DMS79 (cell line): ENCODE data around the gene FGGY.
"Not testable (repeated sequence)": the region's sequence is repeated elsewhere in the genome, so short reads cannot be mapped to it uniquely, and the experiment has no call there.

Experiments
- DNase-seq: peaks from one replicate; lab custom pipeline; 2025; lab: John Stamatoyannopoulos, UW

Gene FGGY

DNA sequence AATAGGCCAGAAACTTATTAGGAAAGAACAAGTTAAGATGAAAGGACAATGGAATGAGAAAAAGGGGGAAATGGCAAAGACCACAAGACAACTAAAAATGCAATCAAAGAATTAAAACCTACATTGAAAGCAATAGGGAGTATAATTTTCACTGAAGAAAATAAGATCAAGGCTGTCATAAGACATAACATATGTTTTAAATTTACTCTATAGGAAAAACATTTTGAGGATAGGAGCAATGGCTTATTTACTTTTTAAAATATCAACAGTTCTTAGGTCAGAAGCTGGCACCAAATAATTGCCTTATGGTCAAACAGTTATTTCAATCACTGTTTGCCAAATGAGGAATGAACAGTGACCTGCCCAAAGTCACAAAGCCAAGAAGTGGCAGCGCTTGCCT is 346.6 kb downstream of the FGGY start:
- no peak for DNase-seq

- DNase-seq = no peak
Observed at GRCh38 chr1:59645893-59646292, 349.0 kb downstream of the FGGY start.

DNA sequence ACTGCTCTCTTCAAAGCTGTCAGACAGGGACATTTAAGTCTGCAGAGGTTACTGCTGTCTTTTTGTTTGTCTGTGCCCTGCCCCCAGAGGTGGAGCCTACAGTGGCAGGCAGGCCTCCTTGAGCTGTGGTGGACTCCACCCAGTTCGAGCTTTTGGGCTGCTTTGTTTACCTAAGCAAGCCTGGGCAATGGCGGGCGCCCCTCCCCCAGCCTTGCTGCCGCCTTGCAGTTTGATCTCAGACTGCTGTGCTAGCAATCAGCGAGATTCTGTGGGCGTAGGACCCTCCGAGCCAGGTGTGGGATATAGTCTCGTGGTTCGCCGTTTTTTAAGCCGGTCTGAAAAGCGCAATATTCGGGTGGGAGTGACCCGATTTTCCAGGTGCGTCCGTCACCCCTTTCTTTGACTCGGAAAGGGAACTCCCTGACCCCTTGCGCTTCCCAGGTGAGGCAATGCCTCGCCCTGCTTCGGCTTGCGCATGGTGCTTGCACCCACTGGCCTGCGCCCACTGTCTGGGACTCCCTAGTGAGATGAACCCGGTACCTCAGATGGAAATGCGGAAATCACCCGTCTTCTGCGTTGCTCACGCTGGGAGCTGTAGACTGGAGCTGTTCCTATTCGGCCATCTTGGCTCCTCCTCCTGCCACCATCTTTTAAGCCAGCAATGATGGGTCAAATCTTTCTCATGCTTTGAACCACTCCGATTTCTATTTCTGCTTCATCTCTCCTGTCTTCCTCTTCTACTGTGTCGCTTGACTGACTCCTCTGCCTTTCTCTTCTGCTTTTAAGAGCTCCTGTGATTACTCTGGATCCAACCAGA is 356.5 kb downstream of the FGGY start:
- DNase-seq = not testable (repeated sequence)

GRCh38 chr1:59653968-59654367 is 357.1 kb downstream of the FGGY start:
- DNase-seq = no peak

- DNase-seq = no peak
Observed at GRCh38 chr1:59657873-59658465, 361.1 kb downstream of the FGGY start.

DNA sequence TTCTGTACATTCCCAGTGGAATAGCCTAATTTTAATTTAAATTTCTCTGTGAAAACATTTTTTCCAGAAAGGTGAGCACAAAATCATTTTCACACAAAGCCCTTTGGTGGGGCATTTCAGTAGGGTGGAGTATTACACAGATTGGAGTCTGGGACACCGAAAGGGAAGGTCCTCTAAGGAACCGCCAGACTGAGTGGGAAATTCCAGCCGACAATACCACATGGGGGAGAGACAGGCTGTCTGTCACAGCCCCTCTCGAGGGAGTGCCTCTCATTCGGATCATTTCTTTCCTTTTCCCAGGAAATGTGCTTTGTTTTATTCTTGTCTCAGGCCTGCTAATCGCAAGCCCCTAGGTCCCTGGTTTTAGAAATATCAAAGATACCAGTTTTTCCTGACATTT is 367.3 kb downstream of the FGGY start:
- DNase-seq = no peak

GRCh38 chr1:59666106-59666505 is 369.2 kb downstream of the FGGY start:
- no peak for DNase-seq

DNA sequence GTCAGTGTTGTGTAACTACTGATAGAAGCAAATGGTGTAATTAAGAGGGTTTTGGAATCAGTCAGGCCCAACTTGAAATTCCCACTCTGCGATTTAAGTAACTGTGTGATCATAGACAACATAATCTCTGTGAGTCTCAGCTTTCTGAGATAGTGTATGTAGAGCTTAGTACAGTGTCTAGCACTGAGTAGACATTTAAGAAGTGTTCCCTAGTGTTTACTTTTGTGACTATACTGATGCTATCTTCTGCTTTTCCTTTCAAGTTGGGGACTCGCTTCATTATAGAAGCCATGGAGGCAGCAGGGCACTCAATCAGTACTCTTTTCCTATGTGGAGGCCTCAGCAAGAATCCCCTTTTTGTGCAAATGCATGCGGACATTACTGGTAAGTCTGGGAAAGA is 370.1 kb downstream of the FGGY start:
- no peak for DNase-seq

- DNase-seq = no peak
Observed at GRCh38 chr1:59669752-59670312, 372.9 kb downstream of the FGGY start.

DNA sequence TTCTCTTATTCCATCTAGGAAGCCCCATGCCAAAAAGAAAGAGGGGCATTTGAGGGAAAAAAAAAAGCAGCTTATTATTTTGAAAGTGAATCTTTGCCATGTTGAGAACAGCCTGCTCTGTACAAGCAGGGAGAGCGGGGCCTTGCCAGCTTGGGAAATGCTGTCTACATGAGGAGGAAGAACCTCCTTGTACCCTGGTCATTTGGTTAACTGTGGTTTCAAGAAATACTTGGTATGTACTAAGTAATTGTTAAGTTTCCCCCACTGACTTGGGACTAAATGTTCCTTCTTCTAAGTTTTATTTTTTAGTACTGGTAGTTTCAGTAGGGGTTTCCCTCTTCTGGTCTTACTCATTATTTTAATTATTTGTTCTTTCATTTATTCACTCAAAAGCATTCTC is 373.8 kb downstream of the FGGY start:
- no peak for DNase-seq

- no peak for DNase-seq
Observed at GRCh38 chr1:59671066-59671952, 374.4 kb downstream of the FGGY start.

DNA sequence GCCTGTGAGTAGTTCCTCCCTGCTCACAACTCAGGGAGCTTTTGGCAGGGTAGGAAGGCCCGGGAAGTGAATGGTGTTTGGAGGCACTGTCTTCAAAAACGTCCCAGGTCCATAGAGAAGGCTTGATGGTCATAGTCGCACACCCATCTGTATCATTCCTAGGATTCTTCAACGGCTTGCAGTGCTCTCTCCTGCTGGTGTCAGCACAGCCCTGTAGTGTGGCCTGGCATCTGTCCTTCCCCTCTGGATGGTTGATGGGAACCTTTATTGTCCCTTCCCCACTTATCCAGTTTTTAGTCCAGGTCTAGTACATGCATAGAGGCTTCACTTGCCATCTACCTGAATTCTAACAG is 375.0 kb downstream of the FGGY start:
- no peak for DNase-seq

DNA sequence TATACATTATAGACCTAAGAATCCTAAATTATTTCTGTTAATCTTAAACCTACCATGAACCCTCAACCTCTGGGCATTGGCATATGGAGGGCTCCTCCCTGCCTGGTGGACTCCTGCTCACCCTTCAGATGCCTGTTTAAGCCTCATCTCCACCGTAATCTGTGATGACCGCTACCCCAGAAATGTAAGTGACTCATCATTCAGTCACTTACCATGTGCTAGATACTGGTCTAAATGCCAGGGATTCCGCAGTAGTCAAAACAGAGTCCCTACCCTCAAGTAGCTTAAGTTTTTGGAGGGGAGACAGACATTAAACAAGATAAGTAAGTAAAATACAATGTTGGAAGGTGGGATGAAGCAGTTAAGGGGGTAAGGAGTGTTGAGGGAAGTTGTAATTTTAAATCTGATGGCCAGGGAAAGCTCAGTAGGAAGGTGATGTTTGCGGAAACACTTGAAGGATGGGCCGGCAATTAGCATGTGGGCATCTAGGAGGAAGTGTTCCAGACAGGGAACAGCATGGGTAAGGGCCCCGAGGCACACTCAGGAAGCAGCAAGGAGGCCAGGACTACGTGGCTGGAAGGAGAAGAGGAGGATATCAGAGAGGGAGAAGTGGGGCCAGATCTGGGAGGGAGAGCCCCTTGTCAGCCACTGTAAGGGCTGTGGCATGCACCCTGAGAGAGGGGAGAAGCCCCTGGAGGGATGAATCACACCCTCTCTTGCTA is 376.1 kb downstream of the FGGY start:
- no peak for DNase-seq

- no peak for DNase-seq
Observed at GRCh38 chr1:59673573-59674450, 376.9 kb downstream of the FGGY start.

- no peak for DNase-seq
Observed at GRCh38 chr1:59674595-59674994, 377.7 kb downstream of the FGGY start.

- no peak for DNase-seq
Observed at GRCh38 chr1:59675936-59676335, 379.0 kb downstream of the FGGY start.

- no peak for DNase-seq
Observed at GRCh38 chr1:59678040-59678439, 381.1 kb downstream of the FGGY start.

DNA sequence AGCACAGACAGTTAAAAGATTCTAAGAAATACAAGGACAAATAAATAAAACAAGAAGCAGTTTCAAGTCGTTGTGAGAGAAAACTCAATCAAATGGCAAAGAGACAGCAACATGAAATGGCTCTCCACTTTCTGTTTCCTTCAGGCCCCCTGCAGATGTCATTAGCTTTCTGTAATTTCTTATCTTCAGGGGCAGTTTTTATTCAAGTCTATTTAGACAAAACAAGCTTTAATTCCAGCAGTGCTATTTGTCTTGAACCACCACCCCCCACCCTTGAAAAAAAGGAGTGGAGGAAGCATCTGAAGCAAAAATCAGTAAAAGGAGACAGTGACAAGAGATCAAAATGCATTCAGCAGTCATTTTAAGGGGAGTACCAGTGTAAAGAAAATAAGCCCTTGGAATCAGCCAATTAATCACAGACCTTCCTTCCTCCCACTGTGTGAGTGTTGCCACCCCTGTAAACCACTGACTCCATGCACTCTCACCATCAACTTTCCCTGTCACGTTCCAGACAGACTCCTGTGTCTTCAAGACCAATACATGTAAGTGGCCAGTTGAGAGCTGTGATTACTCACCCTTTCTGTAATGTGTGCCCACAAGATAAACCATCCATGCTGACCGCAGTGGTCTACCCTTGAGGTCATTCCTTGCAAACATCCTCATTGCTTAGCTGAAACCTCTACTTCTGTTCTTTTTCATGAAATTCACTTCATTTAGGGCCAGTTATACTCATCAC is 381.8 kb downstream of the FGGY start:
- DNase-seq = no peak

- no peak for DNase-seq
Observed at GRCh38 chr1:59680044-59680443, 383.1 kb downstream of the FGGY start.

- DNase-seq = no peak
Observed at GRCh38 chr1:59682396-59683080, 385.6 kb downstream of the FGGY start.
